NCI-H146 treated with DMSO at 0.1 percent for 48 hours (cell line): ENCODE data around the gene WDR83.
"Not testable (repeated sequence)": the region's sequence is repeated elsewhere in the genome, so short reads cannot be mapped to it uniquely, and the experiment has no call there.

Experiments used
- DNase-seq: peaks from one replicate; lab custom pipeline; 2025; ENCODE audit not compliant: unreplicated experiment; lab: John Stamatoyannopoulos, UW

WDR83 gene

DNA sequence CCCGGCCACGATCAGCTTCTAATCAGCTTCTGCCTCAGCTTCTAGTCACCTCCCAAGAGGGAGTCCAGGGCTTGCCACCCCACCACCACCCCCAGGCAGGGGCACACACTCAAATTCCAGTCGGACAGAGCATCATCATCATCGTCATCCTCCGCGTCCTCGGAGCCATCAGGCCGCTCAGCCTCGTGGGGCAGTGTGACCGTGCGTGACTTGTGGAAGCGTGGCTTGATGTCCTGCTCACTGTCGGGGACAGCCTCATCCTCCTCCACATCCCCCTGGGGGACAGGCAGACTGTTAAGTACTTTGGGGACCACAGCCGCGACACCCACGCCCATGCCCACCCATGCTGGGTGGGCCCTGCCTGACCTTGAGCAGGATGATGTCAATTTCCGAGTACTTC, 44.6 kb downstream of the WDR83 start:
- DNase-seq: no peak

- DNase-seq: not testable (repeated sequence)
These were observed 45.5 kb downstream of the WDR83 start for GRCh38 chr19:12712077-12712476.

DNA sequence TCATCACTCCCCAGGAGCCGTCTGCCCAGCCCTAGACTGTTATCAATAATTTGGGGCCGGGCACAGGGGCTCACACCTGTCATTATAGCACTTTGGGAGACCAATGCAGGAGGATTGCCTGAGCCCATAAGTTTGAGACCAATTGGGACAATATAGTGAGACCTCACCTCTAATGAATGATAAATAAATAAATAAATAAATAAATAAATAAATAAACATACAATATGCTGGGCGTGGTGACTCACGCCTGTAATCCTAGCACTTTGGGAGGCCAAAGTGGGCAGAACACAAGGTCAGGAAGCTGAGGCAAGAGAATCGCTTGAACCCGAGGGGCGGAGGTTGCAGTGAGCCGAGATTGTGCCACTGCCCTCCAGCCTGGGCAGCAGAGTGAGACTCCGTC, 46.7 kb downstream of the WDR83 start:
- DNase-seq: not testable (repeated sequence)

DNA sequence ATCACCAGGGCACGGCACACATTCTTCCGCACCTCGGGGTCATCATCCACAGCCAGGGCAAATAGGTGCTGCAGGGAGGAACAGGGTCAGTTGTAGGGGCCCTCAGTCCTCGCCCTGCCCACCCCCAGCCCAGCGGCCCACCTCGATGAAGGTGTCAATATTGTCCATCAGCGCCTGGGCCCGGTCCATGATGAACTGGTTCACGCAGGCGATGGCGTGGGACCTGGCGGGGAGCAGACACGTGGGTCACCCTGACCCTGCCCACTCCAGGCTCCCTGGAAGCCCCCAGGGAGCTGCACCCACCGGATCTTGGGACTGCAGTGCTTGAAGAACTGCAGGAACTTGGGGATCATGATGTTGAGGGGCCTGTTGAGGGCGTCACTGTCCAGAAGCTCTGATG, 48.5 kb downstream of the WDR83 start:
- DNase-seq: no peak

- no peak for DNase-seq
These were observed 49.3 kb downstream of the WDR83 start for GRCh38 chr19:12715929-12716328.

DNA sequence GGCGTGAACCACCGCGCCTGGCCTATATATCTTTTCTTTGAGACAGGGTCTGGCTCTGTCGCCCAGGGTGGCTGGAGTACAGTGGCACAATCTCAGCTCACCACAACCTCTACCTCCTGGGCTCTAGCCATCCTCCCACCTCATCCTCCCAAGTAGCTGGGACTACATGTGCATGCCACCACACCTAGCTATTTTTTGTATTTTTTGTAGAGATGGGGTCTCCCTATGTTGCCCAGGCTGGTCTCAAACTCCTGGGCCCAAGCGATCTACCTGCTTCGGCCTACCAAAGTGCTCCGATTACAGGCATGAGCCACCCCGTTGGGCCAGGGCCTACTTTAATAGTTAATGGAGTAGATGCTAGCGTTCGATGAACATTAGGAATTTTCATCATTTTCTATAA, 53.7 kb downstream of the WDR83 start:
- no peak for DNase-seq

GRCh38 chr19:12720851-12721655, 54.4 kb downstream of the WDR83 start:
- no peak for DNase-seq

- no peak for DNase-seq
These were observed 55.3 kb downstream of the WDR83 start for GRCh38 chr19:12721656-12722565.

DNA sequence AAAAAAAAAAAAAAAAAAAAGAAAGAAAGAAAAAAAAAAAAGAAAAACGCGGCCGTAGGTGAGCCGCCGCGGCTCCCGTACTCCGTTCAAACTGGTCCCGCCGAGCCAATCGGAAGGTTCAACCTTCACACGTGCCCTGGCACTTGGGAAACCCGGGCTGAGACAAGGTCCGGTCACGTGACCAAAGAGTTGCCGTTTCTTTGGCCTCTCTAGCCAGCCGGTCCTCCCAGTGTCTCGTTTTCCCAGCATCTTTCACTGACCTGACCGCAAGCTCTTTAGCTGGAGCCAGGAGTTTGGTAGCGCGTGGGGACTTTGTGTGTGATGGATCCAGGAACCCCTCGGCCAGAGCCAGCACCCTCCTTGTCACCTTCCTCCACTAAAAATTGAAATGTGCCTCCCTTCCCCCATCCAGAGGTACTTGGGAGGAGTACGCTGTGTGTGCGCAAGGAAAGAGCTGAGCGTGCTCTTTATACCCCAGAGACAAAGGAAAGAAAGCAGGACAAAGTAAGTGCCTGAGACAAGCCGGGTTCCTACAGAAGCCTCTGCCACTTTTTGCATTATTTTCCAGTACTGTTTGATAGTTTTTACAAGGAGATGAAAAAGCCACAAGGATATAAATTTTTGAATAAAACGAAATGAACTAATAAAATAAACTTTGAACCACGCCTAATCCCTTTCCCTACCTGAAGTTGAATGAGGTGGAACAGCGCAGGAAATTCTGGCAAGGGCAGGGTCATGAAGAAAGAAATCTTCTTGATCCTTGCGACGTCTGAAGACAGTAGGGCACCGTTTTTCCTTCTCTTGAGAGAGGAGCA, 56.2 kb downstream of the WDR83 start:
- peak; percentile 98 for DNase-seq

DNA sequence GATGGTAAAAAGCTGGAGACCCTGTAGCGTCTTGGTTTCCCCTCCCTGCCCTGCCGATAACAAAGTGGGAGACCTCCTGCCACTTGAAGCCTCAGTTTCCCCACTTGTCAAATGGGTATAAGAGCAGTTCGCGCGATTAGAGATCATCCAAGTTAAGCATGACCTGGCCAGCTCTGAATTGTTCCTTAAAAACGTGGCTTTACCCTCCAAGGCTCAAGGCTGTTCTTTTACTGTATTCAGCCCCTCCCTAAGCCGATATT, 56.7 kb downstream of the WDR83 start:
- DNase-seq: no peak

DNA sequence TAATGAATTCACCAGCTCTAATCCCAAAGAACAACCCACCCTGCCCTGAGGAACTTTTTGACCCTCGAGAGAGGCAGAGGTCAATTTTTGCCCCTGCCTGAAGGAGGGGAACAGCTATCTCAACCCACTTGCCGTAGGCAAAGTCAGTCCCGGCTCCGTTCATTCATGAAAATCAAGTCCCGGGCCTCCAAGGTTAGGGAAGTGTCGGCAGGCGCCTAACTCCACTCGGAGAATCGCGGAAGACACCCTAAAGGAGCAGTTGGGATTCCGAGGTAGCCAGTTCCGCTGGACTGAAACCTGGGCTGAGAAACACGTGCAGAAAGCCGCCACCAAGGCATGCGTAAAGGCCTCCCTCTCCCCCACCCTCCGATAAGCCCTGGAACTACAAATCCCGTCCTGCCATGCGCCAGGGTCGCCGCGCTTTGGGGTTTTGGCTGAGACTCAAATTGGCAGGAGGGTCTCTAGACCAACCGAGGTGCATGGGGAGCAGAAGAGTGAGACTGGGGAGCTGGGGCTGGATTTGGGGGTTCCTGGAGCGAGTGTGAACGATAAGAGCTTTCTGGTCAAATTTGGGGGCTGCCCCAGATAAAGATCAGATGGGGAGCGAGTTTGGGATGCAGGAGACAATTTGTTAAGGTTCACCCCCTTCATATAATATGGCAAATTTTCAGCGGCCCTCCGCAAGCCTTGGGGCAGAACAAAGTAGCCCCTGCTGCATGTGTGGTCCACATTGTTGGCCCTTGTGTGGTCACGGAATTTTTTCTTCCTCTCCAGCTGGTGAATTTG, 57.2 kb downstream of the WDR83 start, which contains the start of gene TNPO2:
Gene TNPO2 (minus strand): TSS at position 292 of the 786 bp plus-strand sequence. CDS start 2,955 bp downstream, outside the sequence.
- DNase-seq: peak; percentile 72
